ENCODE results near the gene RIPK3.

- no peak for TF ChIP-seq CTCF (IDR thresholded peaks at IDR 0.05)
- TF ChIP-seq POLR2A (IDR thresholded peaks at IDR 0.05): no peak
Observed at GRCh38 chr14:24325963-24326362, 13.8 kb downstream of the RIPK3 start.
